ENCODE measurements around the gene ZNF484.

GRCh38 chr9:92894711-92895362, 17.0 kb upstream of the ZNF484 start:
- TF ChIP-seq, protein P1, sequence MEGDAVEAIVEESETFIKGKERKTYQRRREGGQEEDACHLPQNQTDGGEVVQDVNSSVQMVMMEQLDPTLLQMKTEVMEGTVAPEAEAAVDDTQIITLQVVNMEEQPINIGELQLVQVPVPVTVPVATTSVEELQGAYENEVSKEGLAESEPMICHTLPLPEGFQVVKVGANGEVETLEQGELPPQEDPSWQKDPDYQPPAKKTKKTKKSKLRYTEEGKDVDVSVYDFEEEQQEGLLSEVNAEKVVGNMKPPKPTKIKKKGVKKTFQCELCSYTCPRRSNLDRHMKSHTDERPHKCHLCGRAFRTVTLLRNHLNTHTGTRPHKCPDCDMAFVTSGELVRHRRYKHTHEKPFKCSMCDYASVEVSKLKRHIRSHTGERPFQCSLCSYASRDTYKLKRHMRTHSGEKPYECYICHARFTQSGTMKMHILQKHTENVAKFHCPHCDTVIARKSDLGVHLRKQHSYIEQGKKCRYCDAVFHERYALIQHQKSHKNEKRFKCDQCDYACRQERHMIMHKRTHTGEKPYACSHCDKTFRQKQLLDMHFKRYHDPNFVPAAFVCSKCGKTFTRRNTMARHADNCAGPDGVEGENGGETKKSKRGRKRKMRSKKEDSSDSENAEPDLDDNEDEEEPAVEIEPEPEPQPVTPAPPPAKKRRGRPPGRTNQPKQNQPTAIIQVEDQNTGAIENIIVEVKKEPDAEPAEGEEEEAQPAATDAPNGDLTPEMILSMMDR (conservative IDR thresholded peaks at IDR 0.05) = no peak
- no peak for TF ChIP-seq ZFX (IDR thresholded peaks at IDR 0.05)

All from C4-2B (cell line).